Upper lobe of left lung (tissue), 6 donors: Measurements from ENCODE around the gene CACNG8. TPM values are rescaled to one million over a fixed set of nuclear protein-coding genes. Genes with fewer than 3 reads are reported as not detected.

ENCODE experiments used
- ATAC-seq, 2 donors: fragments of 200-7000 bp; cut with Tn5 transposase; one replicate each; pipeline ENCODE4 v1.9.1; 2022; ENCODE audit warnings: mild to moderate bottlenecking in 2 of 2, moderate library complexity in 2 of 2; ENCODE audit not compliant: low FRiP score in 2 of 2
- DNase-seq, 2 donors: peaks; one replicate each; pipeline ENCODE4 v3.0.0-alpha.2; 2019 to 2020
- H3K27ac ChIP-seq, 4 donors: fragments of 200-600 bp; sonication (generic); one replicate each; pipeline ENCODE4 v1.5.1; 2016 to 2019
- H3K27me3 ChIP-seq, 4 donors: fragments of 200-600 bp; sonication (generic); one replicate each; pipeline ENCODE4 v1.5.1; 2017 to 2019
- H3K36me3 ChIP-seq, 4 donors: fragments of 200-600 bp; sonication (generic); one replicate each; pipeline ENCODE4 v1.5.1; 2016 to 2019
- H3K4me1 ChIP-seq, 4 donors: fragments of 200-600 bp; sonication (generic); one replicate each; pipeline ENCODE4 v1.5.1; 2018 to 2019
- H3K4me3 ChIP-seq, 4 donors: fragments of 200-600 bp; sonication (generic); one replicate each; pipeline ENCODE4 v1.5.1; 2017 to 2019; ENCODE audit warnings: mild to moderate bottlenecking in 2 of 4, moderate library complexity in 1 of 4
- H3K9me3 ChIP-seq, 4 donors: fragments of 200-600 bp; sonication (generic); one replicate each; pipeline ENCODE4 v1.5.1; 2018 to 2019
- EP300 ChIP-seq, 4 donors: sonication (generic); formaldehyde crosslinking; IDR thresholded peaks; one replicate each; pipeline ENCODE4 v1.5.1; 2017; ENCODE audit warnings: antibody characterized with exemption in 4 of 4, control low read depth in 2 of 4
- POLR2A ChIP-seq, 4 donors: fragments of 450-650 bp; IDR thresholded peaks; one replicate each; pipeline ENCODE4 v1.5.1; 2016 to 2017; ENCODE audit warnings: antibody characterized with exemption in 4 of 4, mild to moderate bottlenecking in 2 of 4
- POLR2AphosphoS5 ChIP-seq, 2 donors: sonication (generic); formaldehyde crosslinking; IDR thresholded peaks; one replicate each; pipeline ENCODE4 v1.5.1; 2017; ENCODE audit warnings: antibody characterized with exemption in 2 of 2
- WGBS, 2 donors: methylation state at CpG; one replicate each; pipeline ENCODE4 v1.1.5; 2017 to 2018; 5-methylcytosine and 5-hydroxymethylcytosine counted together
- total RNA-seq, 6 donors: library from RNA; depleted of rRNA in 4 of 6; stranded (reverse); fragments of >200 nt in 4 of 6; gene quantifications; one replicate each; pipeline versions ENCODE4 v1.1.0 to v1.2.1, GENCODE V29; 2016 to 2021
- TF ChIP-seq, protein P1 (sequence below), 6 experiments: fragments of 450-650 bp in 4 of 6; fragments of 200-600 bp in 2 of 6; sonication (generic) in 2 of 6; IDR thresholded peaks; one replicate each; pipeline ENCODE4 v1.5.1; 2016 to 2019; ENCODE audit warnings: antibody characterized with exemption in 6 of 6
- donor health status: DM: no; HTN: no; CAD: no; lungs with moderate emphysema.
- donor health status: DM: no; HTN: yes; CAD: no; lungs with severe emphysema.

CACNG8 gene
- total RNA-seq, 6 donors from 2014 or later: 0.09 to 0.44 (median 0.26) TPM; not detected in 2

DNA sequence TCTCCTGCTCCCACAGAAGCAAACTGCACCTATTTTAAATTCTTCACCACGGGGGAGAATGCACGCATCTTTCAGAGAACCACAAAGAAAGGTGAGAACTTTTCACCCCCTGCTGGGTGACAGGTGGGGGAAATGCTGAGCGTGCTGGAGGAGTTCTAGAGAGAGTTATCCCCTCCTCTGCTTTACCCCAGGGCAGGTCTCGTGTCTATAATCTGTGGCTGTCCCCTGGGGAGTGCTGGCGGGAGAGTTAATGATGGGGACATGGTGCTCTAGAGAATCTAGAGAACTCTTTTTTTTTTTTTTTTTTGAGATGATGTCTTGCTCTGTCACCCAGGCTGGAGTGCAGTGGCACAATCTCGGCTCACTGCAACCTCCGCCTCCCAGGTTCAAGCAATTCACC lies 35.5 kb downstream of the CACNG8 start:
- WGBS, 2 donors: 50 to 56% methylated on average over 7 of the region's 7 CpGs
- H3K27me3 ChIP-seq: peaks cover 0 to 5% (median 1%) of the 10 kb centered on the region in 4 donors
- DNase-seq (no peak), ATAC-seq (no peak)
- H3K9me3 ChIP-seq: no peaks in the 10 kb centered on the region
- no peak overlapping the region for H3K4me3 ChIP-seq
- no peaks in the 10 kb centered on the region for H3K36me3 ChIP-seq
- no peak for TF ChIP-seq POLR2AphosphoS5 (IDR thresholded peaks at IDR 0.05)
- no peak for TF ChIP-seq EP300 (IDR thresholded peaks at IDR 0.05)
- TF ChIP-seq, protein P1, sequence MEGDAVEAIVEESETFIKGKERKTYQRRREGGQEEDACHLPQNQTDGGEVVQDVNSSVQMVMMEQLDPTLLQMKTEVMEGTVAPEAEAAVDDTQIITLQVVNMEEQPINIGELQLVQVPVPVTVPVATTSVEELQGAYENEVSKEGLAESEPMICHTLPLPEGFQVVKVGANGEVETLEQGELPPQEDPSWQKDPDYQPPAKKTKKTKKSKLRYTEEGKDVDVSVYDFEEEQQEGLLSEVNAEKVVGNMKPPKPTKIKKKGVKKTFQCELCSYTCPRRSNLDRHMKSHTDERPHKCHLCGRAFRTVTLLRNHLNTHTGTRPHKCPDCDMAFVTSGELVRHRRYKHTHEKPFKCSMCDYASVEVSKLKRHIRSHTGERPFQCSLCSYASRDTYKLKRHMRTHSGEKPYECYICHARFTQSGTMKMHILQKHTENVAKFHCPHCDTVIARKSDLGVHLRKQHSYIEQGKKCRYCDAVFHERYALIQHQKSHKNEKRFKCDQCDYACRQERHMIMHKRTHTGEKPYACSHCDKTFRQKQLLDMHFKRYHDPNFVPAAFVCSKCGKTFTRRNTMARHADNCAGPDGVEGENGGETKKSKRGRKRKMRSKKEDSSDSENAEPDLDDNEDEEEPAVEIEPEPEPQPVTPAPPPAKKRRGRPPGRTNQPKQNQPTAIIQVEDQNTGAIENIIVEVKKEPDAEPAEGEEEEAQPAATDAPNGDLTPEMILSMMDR (IDR thresholded peaks at IDR 0.05): no peak
- TF ChIP-seq POLR2A (IDR thresholded peaks at IDR 0.05): no peak
- no peaks in the 10 kb centered on the region for H3K4me1 ChIP-seq
- H3K27ac ChIP-seq: no peak overlapping the region

DNA sequence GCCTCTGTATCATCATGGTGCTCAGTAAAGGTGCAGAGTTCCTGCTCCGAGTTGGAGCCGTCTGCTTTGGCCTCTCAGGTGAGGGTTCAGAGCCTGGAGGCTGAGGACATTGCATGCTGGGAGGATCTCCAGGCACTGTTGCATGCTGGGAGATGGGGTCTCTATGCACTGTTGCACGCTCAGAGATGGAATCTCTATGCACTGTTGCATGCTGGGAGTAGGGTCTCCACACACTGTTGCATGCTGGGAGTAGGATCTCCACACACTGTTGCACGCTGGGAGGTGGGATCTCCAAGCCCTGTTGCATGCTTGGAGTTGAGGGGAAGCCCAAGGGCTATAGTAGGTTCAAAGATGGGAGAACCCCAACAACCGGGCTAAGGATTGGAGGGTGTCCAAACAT lies 37.0 kb downstream of the CACNG8 start:
- TF ChIP-seq, protein P1 (IDR thresholded peaks at IDR 0.05): no peak
- TF ChIP-seq POLR2AphosphoS5 (IDR thresholded peaks at IDR 0.05) (no peak), POLR2A (IDR thresholded peaks at IDR 0.05) (no peak), EP300 (IDR thresholded peaks at IDR 0.05) (no peak)
- ATAC-seq: no peak
- Histone ChIP-seq H3K4me1 (no peaks in the 10 kb centered on the region), H3K9me3 (no peaks in the 10 kb centered on the region), H3K27me3 (peaks cover 0 to 4% (median 0%) of the 10 kb centered on the region in 4 donors), H3K36me3 (no peaks in the 10 kb centered on the region), H3K27ac (no peak overlapping the region), H3K4me3 (no peak overlapping the region)
- no peak for DNase-seq
- 78 to 80% methylated on average over 5 of the region's 5 CpGs for WGBS, 2 donors

DNA sequence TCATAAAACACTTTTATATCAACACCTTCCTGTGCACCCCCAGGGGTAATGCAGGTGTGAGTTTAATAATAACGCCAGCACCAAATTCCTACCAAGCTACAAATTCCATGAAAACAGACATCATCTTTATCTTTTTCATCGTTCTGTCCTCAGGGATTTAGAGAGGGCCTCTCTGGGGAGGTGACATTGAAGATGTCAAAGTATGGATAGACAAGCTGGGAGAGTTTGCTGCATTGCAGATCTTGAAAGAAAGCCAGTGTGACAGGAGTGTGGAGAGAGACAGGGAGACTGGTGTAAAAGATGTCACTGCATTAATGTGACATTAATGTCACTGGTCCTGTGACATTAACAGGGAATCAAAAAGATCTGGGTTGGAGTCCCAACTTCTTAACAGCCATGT lies 38.8 kb downstream of the CACNG8 start:
- no peak for TF ChIP-seq POLR2A (IDR thresholded peaks at IDR 0.05)
- TF ChIP-seq EP300 (IDR thresholded peaks at IDR 0.05): no peak
- TF ChIP-seq POLR2AphosphoS5 (IDR thresholded peaks at IDR 0.05): no peak
- TF ChIP-seq, protein P1 (IDR thresholded peaks at IDR 0.05): no peak
- Histone ChIP-seq H3K27me3 (peaks cover 0 to 4% (median 0%) of the 10 kb centered on the region in 4 donors), H3K36me3 (no peaks in the 10 kb centered on the region), H3K4me3 (no peak overlapping the region), H3K27ac (no peak overlapping the region), H3K9me3 (no peaks in the 10 kb centered on the region), H3K4me1 (no peaks in the 10 kb centered on the region)
- WGBS, 2 donors: 68 to 77% methylated on average over 2 of the region's 2 CpGs
- ATAC-seq: no peak
- no peak for DNase-seq

DNA sequence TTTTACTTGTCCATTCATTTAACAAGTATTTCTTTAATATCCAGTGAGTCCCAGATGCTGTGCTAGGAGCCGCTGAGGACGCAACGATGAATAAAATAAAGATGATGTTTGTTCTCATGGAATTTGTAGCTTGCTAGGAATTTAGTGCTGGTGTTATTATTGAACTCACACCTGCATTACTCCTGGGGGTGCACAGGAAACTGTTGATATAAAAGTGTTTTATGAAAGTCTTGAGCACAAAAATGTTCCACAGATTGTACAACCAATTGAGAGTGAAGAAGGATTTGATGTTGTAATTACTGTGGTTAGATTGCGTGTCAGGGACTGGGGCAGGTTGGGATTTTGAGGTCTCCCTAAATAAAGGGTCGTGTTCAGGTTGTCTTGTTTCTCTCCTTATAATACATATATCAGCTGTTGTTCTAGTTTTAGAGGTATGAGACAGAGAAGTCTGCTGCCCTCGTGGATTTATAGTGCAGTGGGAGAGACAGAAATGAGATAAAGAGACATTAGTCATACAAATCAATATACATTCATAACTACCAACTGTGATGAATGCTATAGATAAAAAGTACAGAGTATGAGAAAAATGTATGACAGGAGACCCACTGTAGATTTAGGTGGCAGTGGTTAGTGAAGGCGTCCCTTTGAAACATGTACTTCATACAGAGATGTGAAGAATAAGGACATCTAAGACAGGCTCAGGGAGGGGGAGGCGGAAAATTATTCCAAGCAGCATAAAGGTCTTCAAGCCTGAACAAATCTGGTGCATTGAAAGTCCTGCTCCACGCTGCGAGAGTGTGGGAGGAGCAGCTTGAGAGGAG lies 40.0 kb downstream of the CACNG8 start:
- no peaks in the 10 kb centered on the region for H3K9me3 ChIP-seq
- no peaks in the 10 kb centered on the region for H3K4me1 ChIP-seq
- 71 to 77% methylated on average over 10 of the region's 10 CpGs for WGBS, 2 donors
- no peak overlapping the region for H3K27ac ChIP-seq
- H3K36me3 ChIP-seq: no peaks in the 10 kb centered on the region
- peaks cover 0 to 4% (median 0%) of the 10 kb centered on the region in 4 donors for H3K27me3 ChIP-seq
- ATAC-seq (no peak), DNase-seq (no peak)
- H3K4me3 ChIP-seq: no peak overlapping the region
- TF ChIP-seq POLR2AphosphoS5 (IDR thresholded peaks at IDR 0.05): no peak
- no peak for TF ChIP-seq EP300 (IDR thresholded peaks at IDR 0.05)
- TF ChIP-seq, protein P1 (IDR thresholded peaks at IDR 0.05): no peak
- no peak for TF ChIP-seq POLR2A (IDR thresholded peaks at IDR 0.05)

DNA sequence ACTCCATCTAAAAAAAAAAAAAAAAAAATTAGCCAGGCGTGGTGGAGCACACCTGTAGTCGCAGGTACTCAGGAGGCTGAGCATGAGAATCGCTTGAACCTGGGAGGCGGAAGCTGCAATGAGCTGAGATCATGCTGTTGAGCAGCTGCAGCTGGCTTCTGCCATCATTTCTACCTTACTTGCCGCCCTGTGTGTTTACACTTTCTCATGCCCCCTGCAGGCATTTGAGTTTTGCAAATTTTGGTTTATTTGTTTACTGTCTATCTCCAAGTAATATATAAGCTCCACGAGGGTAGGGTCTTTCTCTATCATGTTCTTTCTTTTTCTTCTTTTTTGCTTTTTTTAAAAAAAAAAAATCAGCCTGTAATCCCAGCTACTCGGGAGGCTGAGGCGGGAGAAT lies 46.7 kb downstream of the CACNG8 start:
- TF ChIP-seq EP300 (IDR thresholded peaks at IDR 0.05) (no peak), POLR2AphosphoS5 (IDR thresholded peaks at IDR 0.05) (no peak), POLR2A (IDR thresholded peaks at IDR 0.05) (no peak)
- TF ChIP-seq, protein P1 (IDR thresholded peaks at IDR 0.05): no peak
- WGBS, 2 donors: 77 to 78% methylated on average over 8 of the region's 8 CpGs
- no peaks in the 10 kb centered on the region for H3K4me1 ChIP-seq
- ATAC-seq: no peak
- no peak overlapping the region for H3K4me3 ChIP-seq
- no peaks in the 10 kb centered on the region for H3K27me3 ChIP-seq
- no peak overlapping the region for H3K27ac ChIP-seq
- no peaks in the 10 kb centered on the region for H3K9me3 ChIP-seq
- DNase-seq: no peak
- no peaks in the 10 kb centered on the region for H3K36me3 ChIP-seq
